GM21447 (cell line): ENCODE measurements around the gene DDIAS.
A peak's percentile ranks its signal among the peaks of the same experiment; 100 is the strongest.
"Not testable (repeated sequence)": the region's sequence is repeated elsewhere in the genome, so short reads cannot be mapped to it uniquely, and the experiment has no call there.

ENCODE experiments used
- ATAC-seq: cut with Tn5 transposase; IDR thresholded peaks from one replicate; pipeline ENCODE4 v1.9.1; 2021; ENCODE audit not compliant: unreplicated experiment

The DDIAS gene

DNA sequence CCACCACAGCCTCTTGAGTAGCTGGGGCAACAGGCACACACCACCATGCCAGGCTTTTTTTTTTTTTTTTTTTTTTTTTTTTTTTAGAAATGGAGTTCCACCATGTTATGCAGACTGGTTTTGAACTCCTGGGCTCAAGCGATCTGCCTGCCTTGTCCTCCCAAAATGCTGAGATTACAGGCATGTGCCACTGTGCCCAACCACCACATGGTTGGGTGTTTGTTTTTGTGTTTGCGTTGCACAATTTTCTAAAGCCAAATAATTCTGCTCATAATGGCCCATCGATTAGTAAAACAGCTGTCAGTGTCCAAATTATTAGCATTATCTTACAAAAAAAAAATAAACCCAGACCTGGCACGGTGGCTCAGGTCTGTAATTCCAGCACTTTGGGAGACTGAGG lies 65.8 kb downstream of the DDIAS start:
- no peak for ATAC-seq

DNA sequence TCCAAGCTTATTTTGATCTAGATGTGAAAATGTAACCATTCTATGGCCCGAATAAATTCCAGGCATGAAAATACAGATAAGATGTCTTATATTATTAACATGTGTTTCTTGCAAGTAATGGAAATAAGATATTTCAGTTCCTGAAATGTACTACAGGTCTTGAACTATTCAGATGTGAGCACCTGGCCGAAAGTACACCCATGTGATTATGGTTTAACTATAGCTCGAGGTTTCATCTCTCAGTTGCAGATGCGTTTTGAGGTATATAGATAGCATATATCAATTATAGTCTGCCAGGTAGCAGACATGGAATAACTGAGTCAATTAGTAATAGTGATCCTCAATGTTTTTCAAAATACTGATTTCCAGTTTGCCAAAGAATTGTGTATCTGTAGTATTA lies 68.3 kb downstream of the DDIAS start:
- peak; percentile 99 for ATAC-seq

DNA sequence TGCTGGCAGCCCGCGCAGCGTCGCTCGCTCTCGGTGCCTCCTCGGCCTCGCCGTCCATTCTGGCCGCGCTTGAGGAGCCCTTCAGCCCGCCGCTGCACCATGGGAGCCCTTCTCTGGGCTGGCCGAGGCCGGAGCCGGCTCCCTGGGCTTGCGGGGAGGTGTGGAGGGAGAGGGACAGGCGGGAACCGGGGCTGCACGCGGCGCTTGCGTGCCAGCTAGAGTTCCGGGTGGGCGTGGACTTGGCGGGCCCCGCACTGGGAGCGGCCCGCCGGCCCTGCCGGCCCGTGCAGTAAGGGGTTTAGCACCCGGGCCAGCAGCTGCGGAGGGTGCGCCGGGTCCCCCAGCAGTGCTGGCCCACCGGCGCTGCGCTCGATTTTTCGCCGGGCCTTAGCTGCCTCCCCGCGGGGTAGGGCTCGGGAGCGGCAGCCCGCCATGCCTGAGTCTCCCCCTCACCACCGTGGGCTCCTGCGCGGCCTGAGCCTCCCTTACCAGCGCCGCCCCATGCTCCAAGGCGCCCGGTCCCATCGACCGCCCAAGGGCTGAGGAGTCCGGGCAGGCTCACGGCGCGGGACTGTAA lies 69.1 kb downstream of the DDIAS start:
- not testable (repeated sequence) for ATAC-seq

DNA sequence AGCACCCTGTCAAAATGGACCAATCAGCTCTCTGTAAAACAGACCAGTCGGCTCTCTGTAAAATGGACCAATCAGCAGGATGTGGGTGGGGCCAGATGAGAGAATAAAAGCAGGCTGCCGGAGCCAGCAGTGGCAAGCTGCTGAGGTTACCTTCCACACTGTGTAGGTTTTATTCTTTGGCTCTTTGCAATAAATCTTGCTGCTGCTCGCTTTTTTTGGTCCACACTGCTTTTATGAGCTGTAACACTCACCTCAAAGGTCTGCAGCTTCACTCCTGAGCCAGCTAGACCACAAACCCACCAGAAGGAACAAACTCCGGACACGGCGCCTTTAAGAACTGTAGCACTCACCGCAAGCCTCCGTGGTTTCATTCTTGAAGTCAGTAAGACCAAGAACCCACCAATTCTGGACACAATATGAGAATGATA lies 70.0 kb downstream of the DDIAS start:
- not testable (repeated sequence) for ATAC-seq

DNA sequence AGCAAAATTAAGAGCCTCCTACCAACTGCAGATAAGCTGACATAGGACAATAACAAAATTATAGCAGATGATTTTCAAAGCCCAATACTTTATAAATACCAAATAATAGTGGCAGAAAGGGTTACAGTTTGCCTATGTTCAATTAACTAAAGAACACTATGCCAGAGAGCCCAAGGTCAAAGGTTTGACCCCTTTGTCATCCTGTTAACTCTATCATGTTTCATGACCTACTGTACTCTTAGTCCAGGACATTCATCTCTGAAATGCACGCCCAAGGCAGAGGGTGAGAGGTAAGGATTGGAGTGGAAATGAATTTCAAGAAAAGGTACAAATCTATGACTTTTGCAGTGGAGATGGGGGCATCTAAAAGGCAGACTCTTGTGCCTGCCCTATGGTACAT lies 70.6 kb downstream of the DDIAS start:
- ATAC-seq = no peak

DNA sequence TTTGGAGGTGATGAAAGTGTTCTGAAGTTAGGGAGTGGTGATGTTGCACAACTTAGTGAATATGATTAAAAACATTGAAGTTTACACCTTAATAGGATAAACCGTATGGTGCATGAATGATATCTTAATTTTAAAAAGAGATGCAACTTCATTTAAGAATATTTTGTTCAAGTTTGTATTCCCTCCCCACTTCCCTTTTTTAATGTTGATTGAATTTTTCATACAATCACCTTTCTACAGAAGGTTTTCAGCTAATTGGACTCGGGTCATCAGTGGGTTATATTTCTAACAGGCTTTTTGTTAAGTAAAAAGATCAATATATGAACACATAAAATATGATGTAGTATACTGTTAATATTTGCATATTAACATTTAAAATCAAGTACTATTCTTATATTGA lies 72.6 kb downstream of the DDIAS start:
- ATAC-seq = no peak

DNA sequence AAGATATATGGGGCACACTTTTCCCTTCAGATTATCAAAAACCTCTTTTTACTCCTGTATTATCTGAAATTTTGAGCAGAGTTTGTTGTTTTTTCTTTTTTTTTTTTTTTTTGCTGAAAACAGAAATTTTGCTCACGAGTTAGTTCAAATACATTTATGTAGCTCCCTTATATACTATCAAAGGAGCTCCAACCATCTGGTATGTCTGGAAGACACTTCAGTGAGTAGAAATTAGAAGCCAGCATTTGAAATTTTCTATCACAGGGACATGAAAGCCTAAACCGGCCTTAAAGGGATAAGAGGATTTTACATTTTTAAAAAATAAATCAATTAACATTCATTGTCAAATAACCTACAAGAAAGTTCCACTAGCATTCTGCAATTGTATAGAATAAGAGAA lies 73.3 kb downstream of the DDIAS start:
- no peak for ATAC-seq

DNA sequence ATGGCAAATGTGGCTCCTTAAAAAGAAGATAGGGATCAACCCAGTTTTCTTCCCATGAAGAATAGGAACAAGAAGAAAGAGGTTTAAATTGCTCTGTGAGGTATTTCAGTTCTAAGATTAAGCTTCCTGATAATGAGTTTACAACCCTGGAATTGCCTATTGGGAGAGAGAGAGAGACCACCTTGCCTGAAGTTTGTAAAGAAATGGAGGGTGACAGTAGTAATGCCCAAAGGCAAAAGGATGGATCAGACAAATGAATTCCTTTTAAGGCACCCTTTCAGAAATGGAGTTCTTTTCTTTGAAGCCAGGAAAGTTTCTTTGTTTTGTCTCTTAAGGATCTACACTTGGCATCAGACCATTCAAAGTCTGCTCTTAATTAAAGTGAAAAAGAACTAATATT lies 74.3 kb downstream of the DDIAS start:
- no peak for ATAC-seq

DNA sequence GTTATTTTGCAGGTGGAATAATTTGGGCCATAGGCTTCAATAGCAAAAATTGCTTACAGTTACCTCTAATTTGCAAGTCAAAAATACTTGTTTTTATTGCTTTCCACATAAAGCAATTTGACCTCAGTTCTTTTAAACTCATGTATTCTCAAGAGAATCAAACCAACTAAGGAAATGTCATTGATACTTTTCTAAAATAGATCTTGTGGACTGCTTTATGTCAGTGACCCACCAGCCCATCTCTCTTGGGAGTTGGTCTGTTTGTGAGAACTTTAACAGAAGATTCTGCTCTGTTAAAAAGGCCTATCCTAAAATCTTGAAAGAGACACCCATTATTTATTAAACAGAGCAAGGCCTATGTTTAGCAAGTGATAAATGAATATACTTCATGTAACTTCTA lies 75.2 kb downstream of the DDIAS start:
- no peak for ATAC-seq

DNA sequence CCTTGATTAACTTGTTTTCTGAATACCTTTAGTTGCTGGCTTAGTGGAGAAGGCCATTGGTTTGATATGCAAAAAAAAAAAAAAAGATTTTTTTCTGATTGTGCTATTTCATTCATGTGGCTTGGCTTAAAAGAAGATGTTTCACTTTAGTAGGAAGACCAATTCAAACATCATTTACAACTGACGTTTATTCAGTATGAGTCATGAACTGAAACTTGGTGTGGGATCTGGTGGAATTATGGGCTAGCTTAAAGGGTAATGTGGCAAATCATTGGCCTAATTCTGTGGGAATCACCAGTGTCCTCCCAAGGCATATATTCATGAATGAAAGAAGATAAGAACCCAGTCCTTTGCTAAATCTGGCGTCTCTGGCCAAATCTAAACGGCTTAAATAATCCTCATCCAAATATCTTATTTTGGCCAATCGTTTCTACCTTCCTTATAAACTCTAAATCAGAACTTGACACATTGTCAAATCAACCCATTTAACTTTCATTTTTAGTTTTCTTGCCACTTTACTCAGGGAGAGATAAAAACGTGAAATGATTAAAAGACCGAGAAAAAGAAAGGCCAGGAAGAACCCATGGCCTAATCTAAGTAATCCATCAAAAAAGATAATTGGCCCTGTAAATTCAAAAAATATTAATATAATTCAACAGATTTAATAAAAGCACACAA lies 77.0 kb downstream of the DDIAS start:
- ATAC-seq = peak; percentile 50

DNA sequence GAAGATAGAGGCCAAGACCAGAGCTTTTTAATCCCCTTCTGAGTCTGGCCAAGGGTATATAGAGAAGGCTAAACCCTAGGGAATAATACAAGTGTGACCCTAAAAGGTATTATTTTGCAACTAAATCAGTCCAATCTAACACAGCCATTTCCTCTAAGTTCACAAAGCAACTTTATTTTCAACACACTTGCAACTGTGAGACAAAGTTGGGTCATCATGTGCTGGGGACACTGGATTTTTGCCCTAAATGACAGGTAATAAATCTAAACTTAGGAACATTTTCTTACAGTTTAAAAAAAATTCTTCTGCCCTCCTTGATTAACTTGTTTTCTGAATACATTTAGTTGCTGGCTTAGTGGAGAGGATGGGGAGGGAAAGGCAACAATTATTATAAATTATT lies 78.3 kb downstream of the DDIAS start:
- ATAC-seq = no peak

DNA sequence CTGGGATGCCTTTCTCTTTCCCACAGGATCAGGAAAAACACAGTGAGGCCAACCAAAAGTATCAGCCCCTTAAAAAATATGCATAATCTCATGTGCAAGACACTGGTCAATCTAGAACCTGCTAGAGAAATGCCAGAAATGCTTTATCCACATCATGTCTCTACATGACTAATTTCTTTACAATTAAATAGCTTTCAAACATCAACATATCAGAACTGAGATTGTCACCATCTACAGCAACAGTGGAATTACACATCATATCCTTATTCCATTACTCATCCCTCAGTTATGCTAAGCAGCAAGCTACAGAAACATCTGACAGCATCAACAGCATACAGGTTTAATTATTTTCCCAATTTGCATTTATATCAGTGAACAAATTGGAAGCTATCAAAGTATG lies 78.8 kb downstream of the DDIAS start:
- no peak for ATAC-seq

DNA sequence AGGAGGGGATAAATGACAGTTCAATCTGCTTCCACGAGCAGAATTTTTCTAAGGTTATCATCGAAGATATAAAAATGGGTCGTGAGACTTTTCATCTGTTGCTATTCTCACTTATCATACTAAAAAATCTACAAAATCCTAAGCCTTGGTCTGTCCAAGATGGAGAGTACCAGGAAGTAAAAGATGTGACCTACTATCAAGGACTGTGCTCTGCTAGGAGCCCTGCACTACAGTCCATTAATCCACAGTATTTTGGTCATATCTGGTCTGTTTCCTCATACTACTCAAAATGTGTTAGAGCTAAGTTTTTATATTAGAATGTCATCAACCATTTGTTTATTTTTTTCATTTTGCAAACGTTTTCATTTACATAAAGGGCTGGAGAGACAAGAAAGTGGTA lies 79.4 kb downstream of the DDIAS start:
- ATAC-seq = no peak

DNA sequence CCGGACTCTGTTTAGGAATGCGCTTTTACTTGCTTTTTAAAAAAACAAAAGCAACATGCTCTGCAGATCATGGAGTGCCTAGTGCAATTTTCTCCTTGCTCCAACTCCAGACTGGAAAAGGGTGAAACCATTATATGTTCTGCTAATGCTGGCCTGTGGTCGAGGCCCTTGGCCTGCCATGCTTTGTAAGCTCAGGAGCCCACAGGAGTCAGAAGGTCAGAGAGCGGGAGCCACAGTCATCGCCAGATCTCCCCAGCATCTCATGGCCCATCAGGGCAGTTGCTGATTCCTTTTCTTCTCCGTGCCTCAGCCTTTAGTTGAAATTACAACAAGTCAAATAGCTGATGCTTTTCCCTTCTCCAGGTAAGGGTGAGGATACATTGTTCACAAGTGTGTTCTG lies 80.3 kb downstream of the DDIAS start:
- no peak for ATAC-seq
